ENCODE data around the gene PIPOX. TPM values are rescaled to one million over a fixed set of nuclear protein-coding genes. Genes with fewer than 3 reads are reported as not detected.

PIPOX gene
- total and polyA plus RNA-seq, 2 of the 8 experiments (the other 6 are each of a cell fraction or from before 2014, with no cell fraction given): 57.2 to 99.6 TPM

GRCh38 chr17:29089601-29090044 lies 46.7 kb downstream of the PIPOX start:
- H2BK5ac ChIP-seq (ENCODE audit: low read depth, low read length): no peak overlapping the region
- H2BK20ac ChIP-seq (ENCODE audit: low read length): no peak overlapping the region
- H3K36me3 ChIP-seq (ENCODE audit: control insufficient read depth in 2 of 4, insufficient read depth in 4 of 4, low read length in 3 of 4): peaks cover 0 to 26% (median 11%) of the 10 kb centered on the region in 4 experiments; a peak in 6 of 8 replicates
- peaks cover 0 to 2% of the 10 kb centered on the region in 2 experiments for H4K20me1 ChIP-seq (replicated peaks in 1 of 2; ENCODE audit: control insufficient read depth in 1 of 2, insufficient read depth in 2 of 2, low read length in 2 of 2)
- H2BK120ac ChIP-seq (replicated peaks; ENCODE audit: low read depth, low read length): no peak overlapping the region
- no peak overlapping the region for H2AK5ac ChIP-seq (ENCODE audit: low read depth, low read length)
- no peaks in the 10 kb centered on the region for H3K9me3 ChIP-seq (ENCODE audit: insufficient read depth in 2 of 2, low read depth in 1 of 2, low read length in 1 of 2)
- H3K23ac ChIP-seq (ENCODE audit: insufficient read length): no peak overlapping the region
- DNase-seq (ENCODE audit: low read depth in 1 of 2, low spot score in 2 of 2) (no peak), FAIRE-seq (no peak)
- H3K27ac ChIP-seq (ENCODE audit: low read depth, low read length): no peak overlapping the region
- ChIA-PET CTCF (ENCODE audit: partially characterized antibody) (interaction anchor here (0.7 to 4.2 kb wide), 10 partner anchors 34 to 119 kb away, joined by 3 to 33 read pairs (median 4); partner anchors contain the start of gene PIPOX), POLR2A (ENCODE audit: partially characterized antibody) (interaction anchor here (1.1 to 1.7 kb wide), 3 partner anchors 11 to 57 kb away, joined by 4 to 6 read pairs (median 5); no protein-coding TSS in a partner anchor)
- H3K23me2 ChIP-seq (ENCODE audit: low read depth, low read length): no peaks in the 10 kb centered on the region
- H3K79me1 ChIP-seq (ENCODE audit: low read depth, low read length): no peaks in the 10 kb centered on the region
- H3K27me3 ChIP-seq (replicated peaks in 1 of 4; ENCODE audit: control insufficient read depth in 3 of 4, extremely low read depth in 1 of 4, insufficient read depth in 3 of 4, low read length in 3 of 4): no peaks in the 10 kb centered on the region
- whole genome bisulfite sequencing, 2 experiments (ENCODE audit: extremely low coverage in 1 of 2, insufficient coverage in 1 of 2, insufficient read length in 1 of 2, insufficient replicate concordance in 2 of 2, low coverage in 1 of 2, low lambda C conversion rate in 2 of 2, missing lambda C conversion rate in 1 of 2): 92% methylated on average over 20 of the region's 20 CpGs; no CpG with 5 or more reads in 1 of the 2 experiments
- no peak overlapping the region for H3K56ac ChIP-seq (replicated peaks; ENCODE audit: insufficient read length, low read depth, low read length)
- no peaks in the 10 kb centered on the region for H3K79me2 ChIP-seq (ENCODE audit: control insufficient read depth in 1 of 2, insufficient read depth in 2 of 2, low read length in 2 of 2)
- no peak overlapping the region for H3K9ac ChIP-seq (replicated peaks in 1 of 4; ENCODE audit: extremely low read depth in 1 of 4, low read depth in 3 of 4, low read length in 3 of 4)
- no peak overlapping the region for H4K91ac ChIP-seq (replicated peaks; ENCODE audit: insufficient read length, low read length)
- no peak overlapping the region for H3K4ac ChIP-seq (replicated peaks; ENCODE audit: insufficient read length, low read depth, low read length)
- no peak overlapping the region for H4K5ac ChIP-seq (ENCODE audit: insufficient read length, low read depth, low read length)
- H3K18ac ChIP-seq (ENCODE audit: extremely low read depth, low read length): no peak overlapping the region
- H3K4me1 ChIP-seq (replicated peaks in 1 of 4; ENCODE audit: control insufficient read depth in 3 of 4, insufficient read depth in 4 of 4, low read length in 3 of 4): peaks cover 9 to 31% (median 16%) of the 10 kb centered on the region in 4 experiments
- no peak overlapping the region for H2BK12ac ChIP-seq (ENCODE audit: low read depth, low read length)
- no peak overlapping the region for H2AFZ ChIP-seq (ENCODE audit: low read length)
- no peak overlapping the region for H3K4me3 ChIP-seq (ENCODE audit: extremely low read depth in 1 of 4, insufficient read depth in 2 of 4, low read depth in 3 of 4, low read length in 4 of 4)
- no peak overlapping the region for H2BK15ac ChIP-seq (ENCODE audit: low read length)
- H4K8ac ChIP-seq (ENCODE audit: extremely low read depth, insufficient read depth, low read length): no peak overlapping the region
- H3K14ac ChIP-seq (ENCODE audit: insufficient read length): no peak overlapping the region
- no peak overlapping the region for H3K4me2 ChIP-seq (ENCODE audit: insufficient read depth in 1 of 2, low read depth in 2 of 2, low read length in 2 of 2)
- TF ChIP-seq CHD1 (IDR thresholded peaks at IDR 0.05; ENCODE audit: low read depth, low read length): no peak
- no peak for TF ChIP-seq KDM1A (IDR thresholded peaks at IDR 0.05; ENCODE audit: borderline replicate concordance, low read length)
